UCSD-AML1 (cell line): Measurements from ENCODE around the gene SLC29A3.

Source experiments
- DNase-seq: peaks from one replicate; lab custom pipeline; 2025; ENCODE audit not compliant: unreplicated experiment; lab: John Stamatoyannopoulos, UW

SLC29A3 gene

DNA sequence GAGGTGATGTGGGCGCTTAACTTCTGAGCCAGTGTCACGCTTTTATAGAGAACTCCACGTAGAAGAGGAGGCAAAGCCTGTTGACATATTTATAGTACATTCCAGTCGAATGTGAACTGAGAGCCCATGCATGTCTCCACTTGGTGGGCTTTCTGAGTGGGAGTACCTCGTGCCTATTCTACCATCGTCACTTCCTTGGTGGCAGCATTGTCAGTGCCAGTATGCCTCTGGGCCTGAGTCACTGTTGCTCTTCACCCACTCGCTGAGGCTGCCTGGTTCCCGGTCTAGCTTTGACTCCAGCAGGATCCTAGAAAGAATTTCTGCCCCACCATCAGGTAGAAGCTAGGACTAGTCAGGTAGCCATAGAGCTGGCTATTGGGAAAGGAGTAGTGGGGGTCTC lies 47.6 kb downstream of the SLC29A3 start:
- no peak for DNase-seq

DNA sequence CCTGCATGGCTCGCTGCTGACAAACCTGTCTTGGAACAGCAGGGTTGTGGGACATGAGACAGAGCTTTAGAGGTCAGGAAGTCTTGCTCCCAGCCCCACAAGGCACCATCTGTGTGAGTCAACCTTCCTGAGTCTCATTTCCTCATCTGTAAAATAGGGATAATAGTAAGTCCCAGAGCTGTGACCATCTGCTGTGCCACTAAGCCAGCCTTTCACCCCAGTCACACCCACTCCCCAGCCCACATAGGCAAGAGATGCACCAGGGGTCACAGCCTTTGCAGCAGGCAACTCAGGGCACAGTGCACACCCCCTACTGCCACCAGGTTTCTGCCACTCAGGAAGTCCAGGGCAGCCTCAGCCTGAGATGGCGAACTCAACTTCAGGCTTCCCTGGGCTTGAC lies 48.2 kb downstream of the SLC29A3 start:
- peak; percentile 43 for DNase-seq

DNA sequence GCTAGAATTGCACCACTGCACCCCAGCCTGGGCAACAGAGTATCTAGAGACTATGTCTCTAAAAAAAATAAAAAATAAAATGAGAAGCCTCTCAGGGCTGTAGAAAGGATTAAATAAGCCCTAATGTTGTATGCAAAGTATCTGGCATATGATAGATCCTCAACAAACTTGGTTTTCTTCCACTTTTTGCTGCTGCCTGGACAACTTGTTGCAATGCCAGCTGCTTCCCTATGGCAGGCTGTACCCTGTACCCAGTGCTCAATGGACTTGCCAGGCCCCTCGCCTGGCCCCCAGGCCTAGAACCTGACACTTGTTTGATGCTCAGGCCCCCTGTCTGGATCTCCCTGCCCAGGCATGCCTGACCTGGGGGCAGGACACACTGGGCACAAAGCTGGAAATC lies 49.1 kb downstream of the SLC29A3 start:
- DNase-seq: no peak

DNA sequence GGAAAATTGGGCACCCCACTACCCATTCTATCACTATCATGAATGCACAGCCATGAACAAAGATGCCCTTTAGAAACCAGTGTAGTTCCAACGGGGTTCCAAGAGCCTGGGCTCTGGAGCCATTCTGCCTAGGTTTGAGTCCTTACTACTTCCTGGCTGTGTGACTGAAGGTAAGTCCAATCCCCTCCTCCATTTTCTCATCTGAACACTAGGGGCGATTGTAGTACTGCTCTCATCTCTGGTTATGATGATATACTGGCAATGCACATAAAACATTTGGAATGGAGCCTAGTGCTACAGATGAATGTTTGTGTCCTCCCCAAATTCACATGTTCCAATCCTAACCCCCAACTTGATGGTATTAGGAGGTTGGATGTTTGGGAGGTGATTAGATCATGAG lies 49.6 kb downstream of the SLC29A3 start:
- no peak for DNase-seq

DNA sequence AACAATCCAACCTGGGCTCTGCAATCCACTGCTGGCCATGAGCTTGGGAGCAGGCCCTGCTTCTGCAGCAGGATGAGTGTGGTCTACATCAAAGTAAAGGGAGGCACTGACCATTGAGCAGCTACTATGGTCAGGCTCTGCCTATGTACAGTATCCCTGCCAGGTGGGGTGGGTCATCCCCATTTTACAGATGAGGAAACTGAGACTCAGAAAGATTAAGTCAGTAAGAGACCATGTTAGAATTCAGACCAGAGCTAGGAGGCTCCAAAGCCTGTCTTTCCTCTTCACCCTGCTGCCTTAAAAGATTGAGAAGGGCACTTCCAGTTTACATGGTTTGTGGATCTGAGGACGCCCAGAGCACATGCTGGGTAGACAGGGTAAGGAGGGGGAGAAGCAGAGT lies 50.5 kb downstream of the SLC29A3 start:
- DNase-seq: no peak

DNA sequence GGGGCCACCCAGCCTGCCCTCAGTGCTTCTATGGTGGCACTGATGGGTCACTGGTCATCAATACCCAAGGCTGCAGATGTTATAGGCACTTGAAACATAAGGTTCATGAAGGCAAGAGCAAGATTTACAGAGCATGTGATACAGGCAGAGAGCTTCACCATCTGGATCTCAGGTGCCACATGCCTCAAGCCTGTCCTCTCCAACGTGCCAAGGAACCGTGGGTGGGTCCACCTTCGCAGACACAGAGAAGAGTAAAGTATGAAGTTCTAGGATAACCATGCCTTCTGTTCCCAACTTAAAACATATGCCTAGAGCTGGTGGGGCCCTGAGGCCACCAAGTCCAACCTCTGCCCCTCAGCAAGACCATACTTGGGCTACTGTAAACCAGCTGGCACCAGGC lies 51.0 kb downstream of the SLC29A3 start:
- DNase-seq: no peak

DNA sequence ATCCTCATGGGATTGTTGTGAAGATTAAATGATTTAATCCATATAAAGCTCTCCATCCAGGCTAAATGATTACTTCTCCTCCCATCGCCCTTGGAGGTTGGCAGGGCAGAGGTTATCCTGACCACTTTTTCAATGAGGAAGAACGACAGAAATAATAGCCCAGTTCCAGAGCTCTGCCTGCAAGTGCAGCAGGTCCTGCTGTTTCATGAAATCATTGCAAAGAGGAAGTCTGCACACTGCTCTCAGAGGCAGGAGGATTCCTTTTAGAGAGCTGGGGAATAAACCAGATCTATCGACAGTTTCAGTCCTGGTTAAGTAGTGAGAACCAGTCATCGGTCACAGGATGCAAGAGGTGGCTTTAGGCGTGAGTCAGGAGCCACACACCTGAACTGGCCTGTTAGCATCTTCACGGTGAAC lies 52.7 kb downstream of the SLC29A3 start:
- peak; percentile 39 for DNase-seq

DNA sequence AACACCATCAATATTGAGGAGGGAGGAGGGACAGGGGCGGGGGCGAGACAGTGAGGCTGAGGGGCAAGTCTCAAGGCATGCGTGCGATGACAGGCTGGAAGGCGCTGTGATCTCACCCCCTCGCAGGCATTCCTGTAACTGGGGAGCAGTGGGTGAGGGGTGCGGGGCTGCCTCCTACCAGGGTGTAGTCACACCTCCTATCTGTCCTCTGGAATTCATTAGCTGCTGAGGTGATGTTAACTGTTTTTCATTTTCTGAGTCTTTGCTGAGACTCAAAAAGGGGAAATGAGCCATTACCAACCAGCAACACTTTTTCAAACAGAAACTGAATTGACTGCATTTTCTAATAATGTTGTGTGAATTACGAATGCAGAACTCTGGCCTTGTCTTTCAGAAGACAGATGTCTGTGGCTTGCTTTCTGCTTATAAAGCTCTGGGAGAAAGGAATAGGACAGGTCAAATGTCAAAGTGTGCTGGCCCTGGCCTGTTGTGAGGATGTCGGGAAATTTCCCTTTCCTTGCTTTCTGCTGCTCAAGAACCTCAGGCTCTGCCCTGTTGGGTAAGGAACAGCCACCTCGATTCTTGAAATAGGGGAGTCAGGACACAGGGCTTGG lies 53.9 kb downstream of the SLC29A3 start:
- DNase-seq: no peak

DNA sequence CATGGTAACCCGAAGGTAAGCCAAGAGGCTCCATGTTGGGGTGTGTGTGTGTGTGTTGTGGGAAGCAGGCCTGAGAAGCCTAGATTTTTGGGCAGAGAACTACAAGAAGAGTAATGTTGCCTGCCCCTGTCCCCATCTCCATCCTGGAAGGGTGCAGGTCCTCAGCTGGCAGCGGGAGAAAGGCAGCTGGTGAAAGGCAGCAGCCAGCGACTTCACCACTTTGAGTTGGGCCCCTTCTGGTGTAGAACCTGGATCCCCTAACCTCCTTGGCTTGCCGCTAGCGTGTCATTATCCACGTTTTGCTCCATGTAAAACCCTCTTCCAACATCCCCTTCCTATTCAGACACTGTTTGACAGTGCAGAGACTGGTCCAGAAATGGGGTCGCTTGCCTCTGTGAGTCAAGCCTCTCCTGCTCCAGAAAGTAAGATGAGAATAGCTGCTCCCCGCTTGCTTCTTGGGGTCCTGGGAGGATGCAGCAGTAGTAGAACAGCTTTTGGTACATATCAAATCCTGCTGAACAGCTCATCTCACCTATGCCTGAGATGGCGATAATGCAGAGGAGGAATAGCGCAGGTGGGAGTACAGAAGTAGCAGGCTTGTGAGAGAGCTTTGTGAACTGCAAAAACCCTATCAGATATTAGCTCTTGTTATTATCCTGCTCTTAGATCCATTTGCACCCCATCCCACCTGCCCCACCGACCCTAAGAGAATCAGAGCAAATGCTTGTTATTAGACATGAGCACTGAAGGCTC lies 55.6 kb downstream of the SLC29A3 start:
- DNase-seq: no peak

DNA sequence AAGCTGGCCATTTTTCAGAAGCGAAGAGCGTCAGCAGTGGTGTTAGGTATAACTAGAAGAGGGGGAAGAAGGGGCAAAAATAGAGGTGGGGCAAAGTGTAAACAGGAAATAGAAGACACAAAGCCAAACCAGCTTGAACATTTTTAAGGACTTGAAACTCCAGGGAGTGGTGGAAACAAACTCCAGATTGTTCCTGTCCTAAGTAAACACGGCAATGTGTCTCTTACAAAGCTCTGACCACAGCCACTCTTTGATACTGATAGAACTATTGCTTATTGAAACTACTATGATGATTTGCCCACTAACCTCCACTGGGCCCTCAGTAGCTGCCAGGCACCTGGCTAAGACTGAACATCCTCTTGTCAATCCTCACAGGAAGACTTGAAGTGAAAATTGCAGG lies 56.9 kb downstream of the SLC29A3 start:
- no peak for DNase-seq

DNA sequence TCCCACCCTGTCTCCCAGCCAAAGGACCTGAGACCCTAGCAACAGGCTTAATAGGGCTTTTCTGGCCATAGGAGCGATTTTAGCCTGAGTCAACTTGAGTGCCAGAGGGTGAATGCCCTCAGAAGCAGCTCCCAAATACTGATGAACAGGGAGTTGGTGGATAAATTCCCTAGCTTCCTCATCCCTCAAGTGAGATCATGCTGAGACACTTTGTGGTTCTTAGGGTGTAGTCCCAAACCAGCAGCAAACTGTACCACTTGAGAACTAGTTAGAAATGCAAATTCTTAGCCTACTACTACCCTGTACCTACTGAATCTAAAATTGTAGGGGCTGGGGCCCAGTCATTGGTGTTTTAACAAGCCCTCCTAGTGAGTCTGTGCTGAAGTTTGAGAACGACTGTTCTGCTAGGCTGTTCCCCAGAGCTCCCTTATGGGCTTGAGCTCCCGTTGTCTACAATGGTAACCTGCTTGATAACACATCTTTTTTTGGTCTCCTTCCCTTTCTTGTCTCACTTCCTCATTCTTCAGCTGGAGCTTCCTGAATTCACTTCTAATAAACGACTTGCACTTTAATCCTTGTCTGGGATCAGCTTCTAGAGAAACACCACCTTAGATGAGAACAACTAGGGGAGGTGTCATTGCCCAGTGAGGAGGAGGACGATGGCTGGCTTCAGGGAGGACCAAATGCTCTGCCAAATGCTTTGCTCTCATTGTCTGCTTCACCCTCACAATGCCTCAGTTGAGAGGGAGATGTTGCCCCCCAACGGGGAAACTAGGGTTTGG lies 59.5 kb downstream of the SLC29A3 start:
- no peak for DNase-seq

DNA sequence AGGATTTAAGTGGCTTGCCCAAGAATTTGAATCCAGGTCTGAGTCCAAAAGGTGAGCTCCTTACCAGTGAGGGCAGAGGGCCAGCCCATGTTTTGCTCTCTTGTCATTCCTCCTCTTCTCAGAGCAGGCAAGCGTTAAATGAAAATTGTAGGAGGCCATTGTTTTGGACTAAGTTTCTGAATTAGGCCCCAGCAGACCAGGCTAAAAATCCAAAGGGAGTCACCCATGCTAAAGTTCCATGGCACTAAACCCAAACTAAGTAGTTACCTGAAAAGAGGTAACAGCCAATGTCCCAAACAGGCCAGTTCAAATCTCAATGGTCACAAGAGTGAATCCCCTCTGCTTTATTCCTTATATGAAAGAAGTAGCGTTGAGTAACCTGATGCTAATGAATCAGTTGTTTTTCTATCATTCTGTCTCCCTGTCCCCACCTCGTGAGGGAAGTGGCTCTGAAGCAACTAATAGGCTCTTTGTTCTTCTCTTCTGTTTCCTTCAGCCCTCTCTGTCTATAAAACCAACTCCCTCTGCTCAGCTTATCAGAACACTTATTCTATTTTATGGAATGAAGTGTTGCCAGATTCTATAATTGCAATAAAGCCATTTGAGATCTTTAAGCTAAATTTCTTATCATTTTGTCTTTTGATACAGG lies 60.2 kb downstream of the SLC29A3 start:
- no peak for DNase-seq

DNA sequence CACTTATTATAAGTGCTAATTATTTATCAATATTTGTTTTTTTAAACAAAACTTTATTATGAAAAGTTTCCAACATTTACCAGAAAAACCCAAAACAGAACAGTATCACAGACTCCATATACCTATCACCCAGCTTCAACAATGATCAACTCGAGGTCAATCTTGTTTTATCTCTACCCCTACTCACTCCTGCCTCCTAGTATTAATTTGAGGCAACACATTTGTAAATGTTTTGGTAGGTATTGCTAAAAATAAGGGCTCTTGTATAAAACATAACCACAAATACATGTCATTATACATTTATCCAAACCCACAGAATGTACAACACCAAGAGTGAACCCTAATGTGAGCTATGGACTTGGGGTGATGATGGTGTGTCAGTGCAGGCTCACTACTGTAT lies 61.8 kb downstream of the SLC29A3 start:
- no peak for DNase-seq

DNA sequence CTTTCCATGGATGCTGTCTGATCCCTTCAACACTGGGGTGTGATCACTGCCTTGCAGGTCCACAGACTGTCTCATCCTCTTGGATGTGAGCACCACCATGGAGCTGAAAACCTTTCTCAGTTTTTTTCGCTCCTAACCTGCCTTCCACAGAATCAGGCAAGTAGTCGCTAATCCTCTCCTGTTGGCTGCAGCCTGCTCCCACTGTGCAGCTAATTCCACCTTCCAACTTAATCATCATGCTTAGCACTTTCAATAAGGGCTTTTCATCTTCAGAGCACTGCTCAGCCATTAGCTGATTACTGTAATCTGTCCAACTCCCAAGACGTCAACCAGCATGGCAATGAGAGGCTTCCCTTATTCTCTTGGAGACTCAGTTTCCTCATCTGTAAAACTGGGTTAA lies 62.6 kb downstream of the SLC29A3 start:
- DNase-seq: no peak

DNA sequence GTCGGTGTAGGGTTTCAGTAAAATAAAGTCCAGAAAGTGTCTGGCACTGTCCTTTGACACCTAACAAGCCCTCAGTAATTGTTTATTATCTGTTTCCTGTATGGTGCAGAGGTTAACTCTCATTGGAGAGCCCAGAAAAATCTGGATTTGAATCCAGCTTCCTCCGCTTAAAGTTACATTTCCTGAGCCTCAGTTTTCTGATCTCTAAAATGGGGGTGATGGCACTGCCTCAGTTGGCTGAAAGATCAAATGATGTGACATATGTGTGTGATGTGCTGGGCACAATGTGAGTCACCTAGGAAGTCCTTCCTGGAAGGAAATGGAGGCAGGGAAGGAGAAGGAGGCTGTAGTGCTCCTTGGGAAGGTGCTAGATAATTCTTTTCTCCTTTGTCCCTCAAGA lies 63.0 kb downstream of the SLC29A3 start:
- no peak for DNase-seq

DNA sequence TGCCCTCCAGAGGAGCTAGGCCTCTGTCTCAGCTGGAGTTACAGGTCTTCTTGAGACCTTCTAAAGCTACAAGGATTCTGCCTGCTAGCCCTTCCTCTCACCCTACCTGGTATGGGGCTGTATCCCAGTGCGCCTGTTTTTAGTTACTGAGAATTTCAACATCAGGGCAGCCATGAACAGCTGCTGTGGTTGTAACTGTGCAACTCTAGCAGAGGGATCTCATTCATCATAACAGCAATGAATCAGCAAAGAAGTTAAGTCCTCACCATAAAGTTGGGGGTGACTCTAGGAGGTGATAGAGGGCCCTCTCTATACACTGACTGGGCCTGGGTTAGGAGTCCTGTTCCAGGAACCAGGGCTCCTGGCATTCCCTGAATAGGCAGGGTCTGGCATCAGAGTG lies 63.7 kb downstream of the SLC29A3 start:
- no peak for DNase-seq

DNA sequence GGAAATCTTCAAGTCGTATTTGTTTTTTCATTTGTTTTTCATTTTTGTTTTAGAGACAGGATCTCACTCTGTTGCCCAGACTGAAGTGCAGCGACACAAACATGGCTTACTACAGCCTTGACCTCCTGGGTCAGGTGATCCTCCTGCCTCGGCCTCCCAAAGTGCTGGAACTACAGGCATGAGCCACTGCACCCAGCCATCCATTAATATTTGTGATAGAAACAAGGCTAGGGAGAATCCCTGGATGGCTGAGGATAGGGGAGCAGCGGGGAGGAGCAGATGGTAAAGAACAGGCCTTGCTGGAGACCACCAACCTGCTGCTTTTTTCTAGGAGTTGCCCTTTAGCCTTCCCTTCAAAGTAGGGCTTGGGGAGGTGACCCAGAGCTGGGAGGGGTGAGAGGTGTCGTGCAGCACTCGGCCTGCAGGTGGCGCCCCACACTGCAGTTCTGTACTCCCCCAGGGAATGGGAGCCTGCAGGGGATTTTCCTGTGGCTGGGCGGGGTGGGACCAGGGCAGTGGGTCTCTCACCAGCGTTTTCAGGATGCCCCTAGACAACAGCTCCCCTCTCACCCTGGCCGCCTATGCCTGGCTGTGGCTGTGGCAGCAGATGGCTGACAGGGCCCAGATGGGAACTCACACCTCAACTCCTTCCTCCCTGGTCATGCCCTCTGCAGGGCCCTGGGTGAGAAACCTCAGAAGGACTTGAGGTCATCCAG lies 65.1 kb downstream of the SLC29A3 start:
- DNase-seq: peak; percentile 81

DNA sequence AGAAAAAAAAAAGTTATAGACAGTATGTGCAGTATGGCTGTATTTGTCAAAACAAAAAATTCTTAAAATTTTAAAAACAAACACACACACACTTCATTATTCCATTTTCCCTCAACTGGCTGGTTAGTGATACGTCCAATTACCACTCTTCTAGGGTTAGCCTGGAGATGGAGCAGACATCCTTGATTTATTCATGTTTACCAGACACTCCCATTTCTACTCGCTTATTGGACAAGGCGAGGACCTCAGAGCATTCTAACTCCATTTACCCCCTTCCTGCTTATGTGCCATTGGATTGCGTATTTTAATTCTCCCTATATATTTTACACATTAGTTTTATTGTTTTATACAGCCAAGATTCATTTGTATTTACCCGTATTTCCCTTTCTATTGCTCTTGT lies 69.1 kb downstream of the SLC29A3 start:
- no peak for DNase-seq

DNA sequence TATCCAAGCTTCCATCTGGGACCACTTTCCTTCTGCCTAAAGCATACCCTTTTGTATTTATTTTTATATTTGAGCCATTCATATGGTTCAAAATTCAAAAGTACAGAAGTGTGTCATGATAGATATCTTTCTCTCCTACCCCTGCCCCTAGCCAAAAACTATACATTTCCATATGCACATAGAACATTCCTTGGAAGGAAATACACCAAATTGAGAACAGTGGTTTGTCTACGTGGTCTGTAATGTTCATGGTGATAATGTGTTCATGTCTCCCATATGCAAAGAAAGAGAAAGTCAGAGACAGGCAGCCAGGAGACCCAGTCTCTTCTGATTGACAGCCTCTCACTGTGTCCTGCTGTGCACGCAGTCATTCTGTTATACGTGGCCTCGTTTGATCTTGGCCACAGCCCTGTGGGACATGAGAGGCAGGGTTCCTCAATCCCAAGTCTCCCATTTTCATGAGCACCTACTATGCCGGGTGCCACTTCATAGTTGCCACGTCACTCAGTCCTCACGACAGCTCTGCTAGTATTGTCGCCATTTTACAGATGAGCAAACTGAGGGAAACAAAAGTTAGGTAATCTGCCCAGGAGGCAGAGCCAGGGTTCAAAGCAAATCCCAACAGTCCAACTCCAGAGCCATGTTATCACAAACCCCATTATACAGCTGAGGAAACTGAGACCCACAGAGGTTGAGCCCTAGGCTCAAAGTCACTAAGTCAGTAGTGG lies 69.7 kb downstream of the SLC29A3 start:
- no peak for DNase-seq

DNA sequence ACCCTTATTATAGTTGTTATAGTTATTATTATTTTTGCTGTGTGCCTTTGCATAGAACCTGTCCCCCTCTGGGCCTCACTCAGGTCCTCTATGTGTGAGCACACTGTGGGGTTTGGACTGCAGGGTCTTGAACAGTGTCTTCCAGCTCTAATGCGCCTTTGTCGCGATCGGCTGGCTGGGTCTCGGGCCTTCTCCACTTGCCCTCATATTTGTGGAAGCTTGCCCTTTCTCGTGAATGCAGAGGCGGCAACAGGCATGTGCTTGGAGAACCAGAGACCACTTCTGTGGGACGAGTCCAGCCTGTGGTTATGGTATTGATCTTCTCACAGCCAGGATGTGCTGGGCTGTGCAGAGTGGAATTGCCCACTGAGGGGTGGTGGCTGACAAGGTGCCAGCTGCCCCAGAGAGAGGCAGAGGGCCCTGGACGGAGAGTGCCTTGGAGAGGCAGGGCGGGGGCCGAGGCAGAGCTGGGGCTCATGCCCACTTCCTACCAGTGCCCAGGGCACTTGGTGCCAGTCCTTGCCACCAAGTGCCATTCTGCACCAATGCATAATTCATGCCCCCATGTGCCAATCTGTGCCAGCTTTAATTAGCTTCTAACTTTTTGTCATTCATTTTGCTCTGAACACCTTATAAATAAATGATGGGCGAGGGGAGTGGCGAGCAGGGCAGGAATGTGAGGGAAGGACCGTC lies 70.9 kb downstream of the SLC29A3 start:
- no peak for DNase-seq
